ENCODE data around the gene DHDDS.
A peak's percentile ranks its signal among the peaks of the same experiment; 100 is the strongest.

DHDDS gene

GRCh38 chr1:26418865-26419349 is 13.2 kb upstream of the DHDDS start:
- no peak for DNase-seq

- DNase-seq: no peak
Measured at GRCh38 chr1:26419494-26419893, 12.6 kb upstream of the DHDDS start.

GRCh38 chr1:26429721-26430120 is 2.4 kb upstream of the DHDDS start:
- DNase-seq: no peak

GRCh38 chr1:26432793-26433192 is 672 bp downstream of the DHDDS start:
- DNase-seq: no peak

GRCh38 chr1:26434161-26434752 is 2.1 kb downstream of the DHDDS start:
- DNase-seq: no peak

GRCh38 chr1:26438041-26438440 is 5.9 kb downstream of the DHDDS start:
- DNase-seq: no peak

GRCh38 chr1:26440259-26440658 is 8.1 kb downstream of the DHDDS start:
- no peak for DNase-seq

GRCh38 chr1:26449868-26450267 is 17.7 kb downstream of the DHDDS start:
- no peak for DNase-seq

GRCh38 chr1:26450908-26451307 is 18.8 kb downstream of the DHDDS start:
- no peak for DNase-seq

- no peak for DNase-seq
Measured at GRCh38 chr1:26452459-26453183, 20.5 kb downstream of the DHDDS start.

- no peak for DNase-seq
Measured at GRCh38 chr1:26459148-26459547, 27.0 kb downstream of the DHDDS start.

GRCh38 chr1:26459573-26460031 is 27.5 kb downstream of the DHDDS start:
- DNase-seq: no peak

- no peak for DNase-seq
Measured at GRCh38 chr1:26468911-26469310, 36.8 kb downstream of the DHDDS start.

GRCh38 chr1:26469558-26469957 is 37.4 kb downstream of the DHDDS start:
- no peak for DNase-seq

- DNase-seq: no peak
Measured at GRCh38 chr1:26470878-26471497, 38.9 kb downstream of the DHDDS start.

- no peak for DNase-seq
Measured at GRCh38 chr1:26471498-26472319, 39.6 kb downstream of the DHDDS start.

- DNase-seq: peak; percentile 95
Measured at GRCh38 chr1:26472320-26472900, 40.3 kb downstream of the DHDDS start, which contains the start of gene HMGN2. Gene HMGN2 (plus strand): TSS chr1:26472440. CDS start chr1:26472613, 173 bp downstream.

- DNase-seq: peak; percentile 96
Measured at GRCh38 chr1:26472901-26473845, 41.1 kb downstream of the DHDDS start.

GRCh38 chr1:26474818-26475217 is 42.7 kb downstream of the DHDDS start:
- no peak for DNase-seq

- DNase-seq: no peak
Measured at GRCh38 chr1:26475989-26476388, 43.9 kb downstream of the DHDDS start.

- no peak for DNase-seq
Measured at GRCh38 chr1:26476958-26477357, 44.8 kb downstream of the DHDDS start.
